Head of caudate nucleus (tissue), 42 donors: Measurements from ENCODE around the gene ZC3H7B.
A peak's percentile ranks its signal among the peaks of the same experiment; 100 is the strongest.
"Not testable (repeated sequence)": the region's sequence is repeated elsewhere in the genome, so short reads cannot be mapped to it uniquely, and the experiment has no call there.

Experiments used
- DNase-seq, 42 donors: peaks; one replicate each; pipeline versions ENCODE4 v3.0.0 to v3.0.0-alpha.2; 2020 to 2021; ENCODE audit warnings: mixed read lengths in 7 of 42
- intact Hi-C: fragments of 100-400 bp; cut with DNase I; formaldehyde crosslinking; loops from one replicate; pipeline ENCODE4 v1.15.0; 2022

Gene ZC3H7B, protein sequence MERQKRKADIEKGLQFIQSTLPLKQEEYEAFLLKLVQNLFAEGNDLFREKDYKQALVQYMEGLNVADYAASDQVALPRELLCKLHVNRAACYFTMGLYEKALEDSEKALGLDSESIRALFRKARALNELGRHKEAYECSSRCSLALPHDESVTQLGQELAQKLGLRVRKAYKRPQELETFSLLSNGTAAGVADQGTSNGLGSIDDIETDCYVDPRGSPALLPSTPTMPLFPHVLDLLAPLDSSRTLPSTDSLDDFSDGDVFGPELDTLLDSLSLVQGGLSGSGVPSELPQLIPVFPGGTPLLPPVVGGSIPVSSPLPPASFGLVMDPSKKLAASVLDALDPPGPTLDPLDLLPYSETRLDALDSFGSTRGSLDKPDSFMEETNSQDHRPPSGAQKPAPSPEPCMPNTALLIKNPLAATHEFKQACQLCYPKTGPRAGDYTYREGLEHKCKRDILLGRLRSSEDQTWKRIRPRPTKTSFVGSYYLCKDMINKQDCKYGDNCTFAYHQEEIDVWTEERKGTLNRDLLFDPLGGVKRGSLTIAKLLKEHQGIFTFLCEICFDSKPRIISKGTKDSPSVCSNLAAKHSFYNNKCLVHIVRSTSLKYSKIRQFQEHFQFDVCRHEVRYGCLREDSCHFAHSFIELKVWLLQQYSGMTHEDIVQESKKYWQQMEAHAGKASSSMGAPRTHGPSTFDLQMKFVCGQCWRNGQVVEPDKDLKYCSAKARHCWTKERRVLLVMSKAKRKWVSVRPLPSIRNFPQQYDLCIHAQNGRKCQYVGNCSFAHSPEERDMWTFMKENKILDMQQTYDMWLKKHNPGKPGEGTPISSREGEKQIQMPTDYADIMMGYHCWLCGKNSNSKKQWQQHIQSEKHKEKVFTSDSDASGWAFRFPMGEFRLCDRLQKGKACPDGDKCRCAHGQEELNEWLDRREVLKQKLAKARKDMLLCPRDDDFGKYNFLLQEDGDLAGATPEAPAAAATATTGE

DNA sequence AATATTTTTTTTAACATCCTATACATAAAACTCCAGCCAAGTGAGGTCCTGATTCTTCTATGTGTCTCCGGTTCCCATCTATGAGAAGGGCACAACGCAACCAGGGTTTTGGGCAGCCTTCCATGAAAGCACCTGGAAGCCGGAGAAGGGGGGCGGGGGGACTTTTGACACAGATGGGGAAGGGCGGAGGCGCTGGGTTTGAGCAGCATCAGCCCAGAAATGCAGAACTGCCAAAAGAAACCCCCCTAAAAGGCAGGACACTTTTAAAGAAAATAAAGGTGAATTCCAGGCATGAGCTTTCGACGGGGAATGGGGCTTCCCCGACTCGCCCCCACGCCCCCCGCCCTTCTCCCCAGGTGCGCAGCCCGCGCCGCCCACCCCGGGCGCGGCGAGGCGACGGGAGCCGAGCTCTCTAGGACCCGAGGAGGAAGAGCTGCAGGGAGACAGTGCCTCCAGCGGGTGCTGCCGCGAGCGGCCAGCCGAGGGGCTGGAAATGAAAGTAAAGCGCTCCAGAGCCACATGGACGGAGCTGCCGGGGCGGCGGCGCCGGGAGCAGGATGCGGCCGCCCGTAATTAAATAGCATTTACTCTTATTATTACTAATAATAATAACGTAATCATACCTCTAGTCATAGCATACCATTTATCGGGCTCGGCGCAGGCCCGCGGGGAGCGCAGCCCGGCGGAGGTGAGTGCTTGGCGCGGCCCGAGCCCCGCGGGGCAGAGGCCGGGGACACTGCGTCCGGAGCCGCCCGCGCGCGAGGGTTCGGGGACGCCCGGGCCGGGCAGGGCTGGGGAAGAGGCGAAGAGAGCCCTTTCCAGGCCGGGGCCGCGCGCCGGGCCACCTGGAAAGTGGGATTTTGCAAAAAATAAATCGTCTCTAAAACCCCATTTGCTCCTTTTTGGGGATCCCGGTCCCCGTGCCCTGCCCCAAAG is at the start of gene ZC3H7B:
Gene ZC3H7B, plus strand, starts transcription at position 441 of the 936 bp plus-strand sequence. CDS start 19,136 bp downstream, outside the sequence.
- intact Hi-C loops: loop anchor here (10.0 kb wide), 1 partner anchor 63 kb away; no protein-coding TSS in a partner anchor
- DNase-seq: peak; percentile 67 to 94 (median 86)

DNA sequence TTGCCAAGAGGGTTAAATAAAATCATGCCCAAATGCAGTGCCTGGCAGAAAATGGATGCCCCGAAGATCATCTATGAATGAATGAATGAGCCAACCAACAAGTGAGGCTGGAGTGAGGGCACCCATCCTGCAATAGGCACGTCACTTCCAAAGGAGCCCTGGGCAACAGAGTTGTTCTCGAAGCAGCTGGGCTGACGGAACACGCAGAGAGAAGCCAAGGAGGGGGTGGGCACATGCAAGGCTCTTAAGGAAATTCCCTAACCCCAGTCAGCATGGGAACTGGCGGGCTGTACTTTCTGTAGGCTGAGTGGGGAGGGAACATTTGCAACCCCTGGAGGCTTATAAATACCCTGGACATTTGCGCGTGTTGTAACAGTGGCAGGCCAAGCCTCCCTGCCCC is 49.0 kb upstream of the ZC3H7B start:
- intact Hi-C loops: no loop called here
- DNase-seq: no peak

DNA sequence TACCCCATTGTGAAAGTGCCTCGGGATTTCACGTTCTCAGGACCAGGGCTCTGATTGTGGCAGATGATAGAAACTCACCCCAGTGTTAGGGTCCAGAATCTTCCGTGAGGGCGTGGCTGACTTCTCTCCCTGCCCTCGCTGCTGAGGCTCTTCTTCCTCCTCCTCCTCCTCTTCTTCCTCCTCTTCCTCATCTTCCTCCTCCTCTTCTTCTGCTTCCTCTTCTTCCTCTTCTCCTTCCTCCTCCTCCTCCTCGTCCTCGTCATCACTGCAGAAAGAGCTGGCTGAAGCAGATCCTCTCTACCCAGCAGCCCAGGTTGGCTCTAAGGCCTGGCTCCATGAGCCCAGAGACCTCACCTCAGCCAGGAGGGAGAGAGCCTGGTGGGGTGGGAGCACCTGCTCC is 47.1 kb upstream of the ZC3H7B start:
- no peak for DNase-seq
- intact Hi-C loops: no loop called here

DNA sequence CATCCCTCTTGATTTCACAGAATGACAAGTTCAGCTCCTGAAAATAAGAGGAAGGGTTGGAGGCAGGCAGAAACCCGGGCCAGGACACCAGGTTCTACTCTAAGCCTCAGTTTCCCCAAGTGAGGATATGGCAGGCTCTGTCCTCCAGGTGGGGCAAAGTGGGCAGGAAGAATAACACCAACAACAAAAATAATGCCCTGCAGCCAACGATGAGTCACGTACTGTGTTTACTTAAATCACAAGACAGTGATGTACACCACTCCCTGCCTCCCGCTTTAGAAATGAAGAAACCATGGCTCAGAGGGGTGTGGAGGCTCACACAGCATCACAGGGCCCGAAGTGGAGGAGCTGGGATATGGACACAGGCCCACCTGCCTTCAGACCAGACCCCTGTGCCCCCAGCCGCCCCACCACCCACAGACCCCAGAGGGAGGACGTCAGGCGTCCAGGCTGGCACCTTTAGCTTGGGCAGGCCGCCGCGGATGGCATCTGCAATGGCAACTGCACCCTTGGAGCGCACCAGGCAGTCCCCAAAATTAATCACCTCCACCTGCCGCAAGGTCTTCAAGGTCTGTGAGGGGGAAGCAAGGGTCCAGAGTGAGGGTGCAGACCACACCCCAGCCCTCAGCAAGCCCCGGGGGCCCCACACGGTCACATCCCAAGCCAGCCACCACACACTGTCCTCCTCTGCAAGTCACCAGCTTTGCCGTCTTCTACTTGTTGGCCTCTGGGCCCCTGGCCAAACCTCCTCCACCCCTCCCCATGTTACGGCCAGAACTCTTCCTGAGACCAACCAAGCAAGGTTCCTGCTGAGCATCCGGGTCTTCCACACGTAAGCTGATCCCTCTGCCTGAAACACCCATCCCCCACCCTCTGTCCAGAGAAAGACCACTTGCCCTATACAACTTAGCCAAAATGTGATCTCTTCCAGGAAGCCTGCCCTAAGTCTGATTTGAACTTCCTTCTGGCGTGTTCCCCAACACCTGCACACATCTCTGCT is 44.8 kb upstream of the ZC3H7B start:
- intact Hi-C loops: no loop called here
- DNase-seq: no peak

DNA sequence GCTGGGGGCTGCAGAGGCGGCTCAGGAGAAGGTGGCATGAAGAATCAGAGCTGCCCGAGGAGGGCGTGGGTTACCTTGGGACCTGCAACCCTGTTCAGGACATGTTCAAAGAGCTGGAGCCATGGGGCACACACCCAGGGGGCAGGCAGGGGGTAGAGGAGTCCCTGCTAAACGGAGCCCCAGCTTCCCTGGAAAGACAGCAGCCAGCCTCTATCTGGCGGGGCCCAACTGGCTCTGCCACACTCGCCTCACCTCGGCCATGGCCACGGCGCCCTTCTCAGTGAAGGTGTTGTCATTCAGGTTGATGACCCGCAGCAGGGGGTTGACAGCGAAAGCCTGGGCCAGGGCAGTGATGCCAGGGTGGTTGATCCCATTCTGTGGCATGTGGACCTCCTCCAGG is 43.6 kb upstream of the ZC3H7B start:
- no peak for DNase-seq
- intact Hi-C loops: no loop called here

DNA sequence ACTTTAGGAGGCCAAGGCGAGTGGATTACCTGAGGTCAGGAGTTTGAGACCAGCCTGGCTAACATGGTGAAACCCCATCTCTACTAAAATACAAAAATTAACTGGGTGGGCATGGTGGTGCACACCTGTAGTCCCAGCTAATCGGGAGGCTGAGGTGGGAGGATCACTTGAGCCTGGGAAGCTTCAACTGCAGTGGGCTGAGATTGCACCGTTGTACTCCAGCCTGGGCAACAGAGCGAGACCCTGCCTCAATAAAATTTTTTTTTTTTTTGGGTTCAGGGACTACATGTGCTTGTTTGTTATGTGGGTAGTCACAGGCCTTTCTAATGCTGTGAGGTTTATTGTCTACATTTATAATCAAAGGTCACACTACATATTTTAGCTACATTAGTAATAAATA is 41.6 kb upstream of the ZC3H7B start:
- intact Hi-C loops, DNase-seq: not testable (repeated sequence)

DNA sequence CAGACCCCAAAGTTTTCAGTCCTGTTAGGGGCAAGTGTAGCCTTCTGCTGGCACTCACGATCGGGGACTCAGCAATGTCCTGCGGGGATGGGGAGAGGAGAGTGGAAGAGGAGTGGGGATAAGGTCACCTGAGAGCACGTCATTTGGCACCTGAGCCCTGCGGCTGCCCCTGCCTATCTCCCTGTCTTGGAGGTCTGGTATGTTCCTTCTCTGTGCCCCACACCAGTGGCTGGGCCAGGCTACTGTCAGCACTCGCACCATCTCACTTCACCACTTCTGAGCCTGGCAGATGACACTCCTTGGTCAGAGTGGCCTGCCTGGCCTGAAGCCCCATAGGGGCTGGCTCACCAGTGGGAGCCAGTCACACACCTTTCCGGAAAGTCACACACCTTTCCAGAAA is 40.5 kb upstream of the ZC3H7B start:
- DNase-seq: no peak
- intact Hi-C loops: no loop called here

DNA sequence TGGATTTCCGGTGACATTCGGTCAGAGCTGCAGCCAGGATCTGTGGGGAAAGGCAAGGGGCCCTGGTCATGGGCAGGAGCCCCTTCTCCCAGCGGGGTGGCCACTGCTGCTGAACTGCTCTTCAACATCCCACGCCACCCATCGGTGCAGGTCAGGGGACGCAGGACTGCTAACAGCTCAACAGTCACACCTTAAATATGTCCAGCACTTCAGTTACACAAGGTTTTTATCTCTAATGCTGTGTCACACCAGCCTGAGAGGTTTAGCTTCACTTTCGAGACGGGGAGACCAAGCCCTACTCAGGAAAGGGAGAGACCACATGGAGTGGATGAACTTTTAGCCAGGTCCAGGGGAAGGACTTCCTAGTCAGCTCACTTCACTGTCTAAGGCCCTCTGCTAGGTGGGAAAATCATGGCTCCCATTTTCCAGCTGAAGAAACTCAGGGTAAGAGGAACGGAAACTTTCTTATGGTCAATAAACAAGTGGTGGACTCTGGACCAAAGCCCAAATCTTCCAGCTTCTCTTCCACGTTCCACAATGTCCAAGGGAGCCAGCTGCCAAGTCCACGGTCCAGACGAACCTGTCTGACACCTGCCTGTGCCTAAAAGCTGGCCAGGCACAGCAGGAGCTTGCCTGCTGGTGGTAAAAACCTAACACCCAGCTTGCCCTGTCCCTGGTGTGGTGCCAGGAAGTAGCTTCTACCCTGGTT is 39.6 kb upstream of the ZC3H7B start:
- intact Hi-C loops: no loop called here
- DNase-seq: no peak

DNA sequence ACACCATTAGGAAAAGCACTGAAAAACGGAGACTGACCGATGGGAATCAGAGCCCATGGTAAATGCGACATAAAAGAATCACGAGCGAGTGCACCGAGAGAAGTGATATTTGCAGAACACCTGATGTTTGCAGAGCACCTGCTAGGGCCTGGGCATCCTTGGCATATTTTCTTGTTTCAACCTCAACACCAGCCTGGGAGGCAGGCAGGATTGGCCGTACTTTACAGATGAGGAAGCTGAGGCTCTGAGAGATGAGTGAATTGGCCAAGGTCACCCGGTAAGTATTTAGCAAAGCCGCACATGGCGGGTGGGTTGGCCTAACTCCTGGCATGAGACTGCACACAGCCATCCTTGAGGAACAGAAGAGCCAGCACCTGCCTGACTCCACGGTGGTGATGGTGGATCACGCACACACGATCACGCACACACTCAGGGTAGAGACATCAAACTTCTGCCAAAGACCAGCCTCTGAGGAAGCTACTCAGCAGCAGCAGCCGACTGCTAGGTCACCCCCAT is 39.0 kb upstream of the ZC3H7B start:
- intact Hi-C loops: no loop called here
- no peak for DNase-seq

DNA sequence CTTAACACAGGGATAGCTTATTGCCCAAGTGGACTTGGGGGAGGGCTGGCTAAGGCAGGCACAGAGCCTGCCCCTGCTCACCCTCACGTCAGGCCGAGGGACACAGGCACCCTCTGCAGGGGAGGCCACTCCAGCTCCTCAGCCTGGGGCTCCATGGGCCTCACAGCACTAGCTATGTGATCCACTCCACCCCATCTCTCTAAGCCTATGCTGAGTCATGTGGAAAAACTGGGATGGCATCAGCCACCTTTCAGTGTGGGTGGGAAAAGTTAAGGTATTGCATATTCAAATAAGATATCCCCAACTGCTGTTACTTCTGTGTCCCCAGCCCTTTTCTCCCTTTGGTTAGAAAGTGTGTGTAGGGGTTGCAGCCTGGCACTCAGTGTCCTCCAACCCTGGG is 37.6 kb upstream of the ZC3H7B start:
- peak in 26 of 42 donors; percentile 22 to 75 (median 50) for DNase-seq
- intact Hi-C loops: no loop called here

DNA sequence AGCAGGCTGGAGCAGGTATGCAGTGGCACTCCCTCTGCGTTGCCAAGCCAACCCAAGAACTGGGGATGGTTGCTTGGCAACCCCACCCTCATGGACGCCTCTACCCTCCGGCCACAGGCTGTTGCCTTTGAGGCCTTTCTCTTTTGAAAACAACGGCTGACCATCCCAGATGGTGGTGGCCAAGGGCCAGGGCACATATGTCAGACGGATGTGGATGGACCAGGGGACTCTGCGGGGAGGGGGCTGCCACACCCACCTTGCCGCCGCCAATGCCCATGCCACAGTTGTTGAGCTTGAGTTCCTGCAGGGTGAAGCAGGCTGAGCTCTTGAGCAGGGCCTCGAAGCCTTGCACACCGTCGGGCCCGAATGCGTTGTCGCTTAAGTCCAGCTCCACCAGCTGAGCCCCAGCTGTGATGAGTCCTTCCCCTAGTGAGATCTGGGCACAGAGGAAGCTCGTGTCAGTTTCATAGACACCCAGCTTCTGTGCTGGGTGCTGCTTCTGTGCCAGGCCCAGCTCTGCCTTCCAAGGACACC is 36.9 kb upstream of the ZC3H7B start:
- peak; percentile 68 to 96 (median 90) for DNase-seq
- intact Hi-C loops: no loop called here

DNA sequence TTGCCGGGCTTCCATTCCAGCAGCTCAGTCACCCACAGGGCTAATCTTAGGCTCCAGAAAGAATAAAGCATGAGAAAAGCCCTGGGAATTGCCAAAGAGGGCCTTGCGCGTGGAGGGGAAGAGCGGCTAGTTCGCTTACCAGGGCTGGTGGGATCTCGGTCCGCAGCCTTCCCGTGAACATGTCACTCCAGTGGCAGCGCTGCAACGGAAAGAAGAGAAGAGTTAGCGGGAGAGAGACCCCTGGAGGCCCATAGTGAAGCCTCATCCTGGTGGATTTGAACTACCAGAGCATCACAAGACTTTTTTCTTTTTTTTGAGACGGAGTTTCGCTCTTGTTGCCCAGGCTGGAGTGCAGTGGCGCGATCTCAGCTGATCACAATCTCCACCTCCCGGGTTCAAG is 33.4 kb upstream of the ZC3H7B start:
- no peak for DNase-seq
- intact Hi-C loops: no loop called here

DNA sequence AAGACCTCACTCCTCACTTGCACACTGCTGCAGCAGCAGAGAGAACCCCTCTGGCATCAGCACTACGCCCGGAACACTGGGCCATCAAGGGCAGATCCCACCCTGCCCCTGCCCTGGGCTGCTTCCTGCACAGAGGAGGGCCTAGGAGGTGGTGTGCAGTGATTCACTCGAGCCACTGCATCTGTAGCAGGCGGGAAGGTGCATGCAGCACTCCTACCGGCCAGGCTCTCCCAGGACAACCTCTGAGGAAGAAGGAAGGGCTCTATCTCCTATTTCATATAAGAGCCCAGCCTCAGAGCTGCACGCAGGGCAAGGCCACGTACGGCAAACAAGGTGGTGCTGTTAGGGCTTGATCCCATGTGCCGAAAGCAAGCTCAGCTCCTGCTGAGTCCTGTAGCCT is 29.5 kb upstream of the ZC3H7B start:
- no peak for DNase-seq
- intact Hi-C loops: no loop called here

DNA sequence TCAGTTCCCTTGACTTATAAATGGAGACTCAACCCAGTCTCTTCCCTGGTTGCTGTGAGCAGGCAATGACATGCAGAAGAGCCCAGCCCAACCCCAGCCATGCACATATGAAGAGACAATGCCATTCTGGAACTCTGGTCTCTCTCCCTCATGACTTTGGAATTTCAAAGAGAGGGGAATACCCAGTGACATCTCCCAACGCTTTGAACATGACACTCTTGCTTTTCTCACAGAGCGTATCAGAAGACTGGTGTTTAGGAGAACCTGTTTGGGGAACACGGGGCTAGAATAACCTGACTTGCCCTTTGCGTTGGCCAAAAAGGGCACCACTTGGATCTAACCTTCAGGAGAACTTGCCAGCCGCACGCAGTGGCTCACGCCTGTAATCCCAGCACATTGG is 28.2 kb upstream of the ZC3H7B start:
- no peak for DNase-seq
- intact Hi-C loops: no loop called here

DNA sequence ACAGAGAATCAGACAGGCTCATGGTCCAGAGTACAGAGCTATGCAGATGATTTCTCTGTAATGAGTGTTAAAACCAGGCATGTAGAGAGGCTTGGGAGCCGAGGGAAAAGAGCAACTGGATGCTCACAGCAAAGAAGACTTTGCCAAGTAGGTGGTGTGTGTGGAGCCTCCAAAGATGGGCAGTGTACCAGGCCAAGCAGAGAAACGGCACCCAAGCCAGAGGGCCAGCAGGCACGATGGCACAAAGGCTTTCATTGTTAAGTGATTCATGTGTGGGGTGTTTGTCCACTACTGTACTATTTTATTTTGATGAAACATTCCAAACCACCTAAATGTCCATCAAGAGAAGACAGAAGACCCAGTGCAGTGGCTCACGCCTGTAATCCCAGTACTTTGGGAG is 26.5 kb upstream of the ZC3H7B start:
- peak in 41 of 42 donors; percentile 29 to 88 (median 74) for DNase-seq
- intact Hi-C loops: no loop called here

DNA sequence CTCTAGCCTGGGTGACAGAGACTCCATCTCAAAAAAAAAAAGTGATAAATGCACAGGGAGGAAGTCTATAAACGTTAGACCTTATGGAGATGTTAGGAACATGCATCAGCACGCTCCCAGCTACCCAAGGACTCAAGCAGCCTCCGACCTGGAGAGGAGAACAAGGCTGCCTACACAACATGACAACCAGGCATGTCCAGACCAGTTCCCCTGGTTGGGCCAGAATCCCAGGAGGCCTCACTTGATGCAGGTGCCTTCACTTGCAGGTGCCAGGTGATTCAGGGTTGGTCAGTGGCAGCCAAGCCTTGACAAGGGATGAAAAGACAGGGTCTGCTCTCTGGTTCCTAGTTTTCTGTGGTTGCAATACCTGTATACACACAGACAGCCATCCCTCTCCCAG is 21.3 kb upstream of the ZC3H7B start:
- intact Hi-C loops: loop anchor here (10.0 kb wide), 1 partner anchor 45 kb away; no protein-coding TSS in a partner anchor
- no peak for DNase-seq
